Endothelial cell of umbilical vein (primary cell): ENCODE data around the gene TSPAN18. TPM values are rescaled to one million over a fixed set of nuclear protein-coding genes. Genes with fewer than 3 reads are reported as not detected.

ENCODE experiments used
- BruUV-seq: library from RNA; stranded (reverse); fragments of 400-500 nt; replicated peaks from 2 replicates; lab custom pipeline; 2021; lab: Mats Ljungman, UMichigan
- CTCF ChIA-PET: fragments of 300-600, 350-600 bp; sonication (Branson Sonifier 250); formaldehyde crosslinking; loops from one replicate; lab custom pipeline; 2021; ENCODE audit warnings: antibody characterized with exemption, inconsistent platforms; lab: Charles Lee
- POLR2A ChIA-PET: fragments of 300-600, 350-600 bp; sonication (Branson Sonifier 250); formaldehyde crosslinking; loops from one replicate; lab custom pipeline; 2021; ENCODE audit warnings: antibody characterized with exemption, inconsistent platforms; lab: Charles Lee
- DNase-seq: peaks from one replicate; pipeline ENCODE4 v3.0.0-alpha.2; 2011; ENCODE audit warnings: low read depth, low spot score
- FAIRE-seq: peaks from 2 replicates; lab custom pipeline; 2011; peaks lifted over from hg19 to GRCh38; lab: Jason Lieb, UNC
- H2AFZ ChIP-seq: 2 replicates; pipeline ENCODE4 v1.6.0; 2012; ENCODE audit warnings: low read depth, low read length, control low read depth, inconsistent platforms
- H3K27ac ChIP-seq: 2 replicates; pipeline ENCODE4 v1.5.1; 2011; ENCODE audit warnings: low read depth, mild to moderate bottlenecking, control low read depth, low read length, moderate library complexity; ENCODE audit not compliant: insufficient read depth
- H3K27me3 ChIP-seq, 2 experiments: 2 replicates each; pipeline versions ENCODE4 v1.6.0 to v1.6.1; 2011; ENCODE audit warnings: low read length in 2 of 2, mixed read lengths in 1 of 2; ENCODE audit not compliant: control insufficient read depth in 2 of 2, insufficient read depth in 2 of 2
- H3K36me3 ChIP-seq, 2 experiments: 2 replicates in 1 of 2; 3 replicates in 1 of 2; pipeline ENCODE4 v1.5.1; 2011; ENCODE audit warnings: low read length in 2 of 2, mild to moderate bottlenecking in 1 of 2, moderate library complexity in 1 of 2; ENCODE audit not compliant: control insufficient read depth in 2 of 2, insufficient read depth in 2 of 2; ENCODE audit errors: extremely low read depth in 1 of 2
- H3K4me1 ChIP-seq: 3 replicates; pipeline ENCODE4 v1.5.1; 2011; ENCODE audit warnings: mild to moderate bottlenecking, low read length; ENCODE audit not compliant: control insufficient read depth, insufficient read depth; ENCODE audit errors: extremely low read depth
- H3K4me2 ChIP-seq: 2 replicates; pipeline ENCODE4 v1.6.1; 2011; ENCODE audit warnings: low read length, control low read depth, mixed read lengths; ENCODE audit not compliant: insufficient read depth
- H3K4me3 ChIP-seq, 3 experiments: fragments of 200-600 bp in 1 of 3; sonication (generic), shearing (Covaris generic) in 1 of 3; replicated peaks in 1 of 3; 2 replicates each; pipeline ENCODE4 v1.5.1; 2011 to 2016; ENCODE audit warnings: control low read depth in 3 of 3, low read length in 3 of 3, mild to moderate bottlenecking in 2 of 3, inconsistent platforms in 1 of 3, low read depth in 1 of 3, moderate library complexity in 1 of 3; ENCODE audit not compliant: insufficient read depth in 1 of 3
- H3K79me2 ChIP-seq: 2 replicates; pipeline ENCODE4 v1.6.0; 2012; ENCODE audit warnings: low read length, inconsistent platforms; ENCODE audit not compliant: control insufficient read depth, insufficient read depth
- H3K9ac ChIP-seq: replicated peaks from 2 replicates; pipeline ENCODE3; 2011; ENCODE audit warnings: low read length, control low read depth; ENCODE audit not compliant: insufficient read depth; ENCODE audit errors: extremely low read depth
- H3K9me1 ChIP-seq: replicated peaks from 3 replicates; pipeline ENCODE4 v1.6.0; 2011; ENCODE audit warnings: mild to moderate bottlenecking, low read length; ENCODE audit not compliant: control insufficient read depth, insufficient read depth; ENCODE audit errors: extremely low read depth
- H3K9me3 ChIP-seq: replicated peaks from 2 replicates; pipeline ENCODE4 v1.5.1; 2012; ENCODE audit warnings: low read length, inconsistent platforms; ENCODE audit not compliant: control insufficient read depth, insufficient read depth
- H4K20me1 ChIP-seq: replicated peaks from 2 replicates; pipeline ENCODE3; 2011; ENCODE audit warnings: mild to moderate bottlenecking, low read length; ENCODE audit not compliant: control insufficient read depth, insufficient read depth; ENCODE audit errors: extremely low read depth
- EZH2 ChIP-seq: IDR thresholded peaks from 2 replicates; pipeline ENCODE4 v1.6.1; 2012; ENCODE audit warnings: borderline replicate concordance, low read depth, mild to moderate bottlenecking, moderate library complexity, low read length, inconsistent platforms; ENCODE audit not compliant: severe bottlenecking
- FOS ChIP-seq: IDR thresholded peaks from 2 replicates; pipeline ENCODE4 v1.6.1; 2011; ENCODE audit warnings: mild to moderate bottlenecking, low read length, moderate library complexity, borderline replicate concordance; ENCODE audit not compliant: insufficient read depth
- GATA2 ChIP-seq: IDR thresholded peaks from 2 replicates; pipeline ENCODE4 v1.7.0; 2011; ENCODE audit warnings: low read depth, mild to moderate bottlenecking, moderate library complexity, mixed read lengths, low read length; ENCODE audit not compliant: insufficient read length, insufficient read depth
- JUN ChIP-seq: IDR thresholded peaks from 2 replicates; pipeline ENCODE4 v1.6.1; 2011; ENCODE audit warnings: borderline replicate concordance, low read depth; ENCODE audit not compliant: insufficient read length, insufficient read depth
- MYC ChIP-seq: IDR thresholded peaks from one replicate; pipeline ENCODE4 v1.6.1; 2011; ENCODE audit warnings: mild to moderate bottlenecking, low read depth, low read length
- POLR2A ChIP-seq: IDR thresholded peaks from 2 replicates; pipeline ENCODE4 v1.6.1; 2012; ENCODE audit warnings: low read depth, mild to moderate bottlenecking, control low read depth, low read length
- POLR2AphosphoS5 ChIP-seq: IDR thresholded peaks from 2 replicates; pipeline ENCODE4 v1.6.1; 2012; ENCODE audit warnings: low read depth, mild to moderate bottlenecking, control low read depth, low read length, moderate library complexity; ENCODE audit not compliant: insufficient read depth
- dilution Hi-C: fragments of 300-500 bp; cut with MboI; formaldehyde crosslinking; loops from one replicate; pipeline ENCODE4 v1.15.0; 2019; ENCODE audit warnings: low sequenced_read_pairs; ENCODE audit not compliant: extremely low pct_ligation_motif_present
- intact Hi-C: fragments of 100-400 bp; cut with micrococcal nuclease; formaldehyde crosslinking; loops from one replicate; pipeline ENCODE4 v1.10.0; 2022
- polyA plus RNA-seq, 4 experiments: library from polyadenylated mRNA; depleted of rRNA in 3 of 4; stranded (reverse) in 3 of 4; unstranded in 1 of 4; fragments of >200 nt; gene quantifications; 2 replicates each; pipeline versions ENCODE4 v1.2.1 to v1.2.3, GENCODE V29; 2011 to 2012; ENCODE audit warnings: missing spikeins in 1 of 4
- total RNA-seq: library from RNA; stranded (reverse); gene quantifications from 2 replicates; pipeline ENCODE4 v1.2.3, GENCODE V29; 2021
- TF ChIP-seq, protein P1 (sequence below): IDR thresholded peaks from 2 replicates; pipeline ENCODE4 v1.6.1; 2011; ENCODE audit not compliant: insufficient read depth, insufficient read length

Gene TSPAN18
- total and polyA plus RNA-seq, 2 donors (not counting 3 experiments of a cell fraction or from before 2014, with no cell fraction given): 32.2 to 118 TPM

DNA sequence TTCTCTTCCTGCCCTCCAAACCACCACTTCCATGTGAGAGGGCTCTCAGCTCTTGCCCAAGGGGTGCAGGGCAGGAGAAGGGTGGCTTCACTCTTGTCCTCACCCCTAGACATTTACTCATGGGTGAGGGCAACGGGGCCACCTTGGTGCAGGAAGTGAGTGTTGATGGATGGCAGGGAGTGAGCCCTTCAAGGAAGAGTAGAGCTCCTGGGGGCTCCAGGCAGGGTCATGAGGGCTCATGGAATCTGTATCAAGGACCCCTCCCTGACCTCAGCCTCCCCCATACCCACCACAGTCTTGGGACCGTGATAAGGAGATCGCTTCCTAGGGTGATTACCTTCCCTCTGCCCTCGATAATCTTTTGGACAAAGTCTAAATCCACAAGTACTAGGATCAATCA lies 37.8 kb downstream of the TSPAN18 start:
- DNase-seq (no peak), FAIRE-seq (no peak)
- dilution Hi-C loops (no loop called here), intact Hi-C loops (loop anchor here (5.0 kb wide), 1 partner anchor 383 kb away; the partner anchor contains the start of gene PRDM11)
- BruUV-seq: no TSS peak
- H3K9ac ChIP-seq: no peak overlapping the region
- H3K4me1 ChIP-seq: peaks cover 46% of the 10 kb centered on the region
- H4K20me1 ChIP-seq: no peaks in the 10 kb centered on the region
- peaks cover 0 to 11% of the 10 kb centered on the region in 2 experiments for H3K36me3 ChIP-seq
- no peak overlapping the region for H3K27ac ChIP-seq
- no peak overlapping the region for H3K4me3 ChIP-seq
- H3K9me3 ChIP-seq: no peaks in the 10 kb centered on the region
- TF ChIP-seq GATA2 (no peak), EZH2 (no peak), POLR2A (no peak), FOS (no peak), MYC (no peak), JUN (no peak), POLR2AphosphoS5 (no peak)
- TF ChIP-seq, protein P1, sequence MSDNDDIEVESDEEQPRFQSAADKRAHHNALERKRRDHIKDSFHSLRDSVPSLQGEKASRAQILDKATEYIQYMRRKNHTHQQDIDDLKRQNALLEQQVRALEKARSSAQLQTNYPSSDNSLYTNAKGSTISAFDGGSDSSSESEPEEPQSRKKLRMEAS: no peak
- POLR2A ChIA-PET: no interaction called here
- no peaks in the 10 kb centered on the region for H3K79me2 ChIP-seq
- H3K27me3 ChIP-seq: no peaks in the 10 kb centered on the region
- H2AFZ ChIP-seq: no peak overlapping the region
- CTCF ChIA-PET: interaction anchor here (0.9 to 2.8 kb wide), 2 partner anchors 10 to 11 kb away, joined by 3 to 10 read pairs; no protein-coding TSS in a partner anchor
- no peaks in the 10 kb centered on the region for H3K9me1 ChIP-seq
- no peak overlapping the region for H3K4me2 ChIP-seq
